HL-60 (cell line): ENCODE measurements around the gene GC.

Experiments
- CTCF ChIP-seq: IDR thresholded peaks from one replicate; pipeline ENCODE4 v1.5.1; 2011; ENCODE audit warnings: low read length, control low read depth, inconsistent platforms; ENCODE audit not compliant: insufficient read depth
- GABPA ChIP-seq: IDR thresholded peaks from 2 replicates; pipeline ENCODE4 v1.6.1; 2012; ENCODE audit warnings: low read depth
- POLR2AphosphoS5 ChIP-seq: IDR thresholded peaks from 2 replicates; pipeline ENCODE4 v1.6.1; 2012; ENCODE audit warnings: low read depth
- TF ChIP-seq, protein P1 (sequence below): IDR thresholded peaks from 2 replicates; pipeline ENCODE4 v1.6.1; 2012; ENCODE audit warnings: low read depth; ENCODE audit not compliant: insufficient replicate concordance

- TF ChIP-seq CTCF = no peak
- TF ChIP-seq POLR2AphosphoS5 = no peak
- TF ChIP-seq, protein P1, sequence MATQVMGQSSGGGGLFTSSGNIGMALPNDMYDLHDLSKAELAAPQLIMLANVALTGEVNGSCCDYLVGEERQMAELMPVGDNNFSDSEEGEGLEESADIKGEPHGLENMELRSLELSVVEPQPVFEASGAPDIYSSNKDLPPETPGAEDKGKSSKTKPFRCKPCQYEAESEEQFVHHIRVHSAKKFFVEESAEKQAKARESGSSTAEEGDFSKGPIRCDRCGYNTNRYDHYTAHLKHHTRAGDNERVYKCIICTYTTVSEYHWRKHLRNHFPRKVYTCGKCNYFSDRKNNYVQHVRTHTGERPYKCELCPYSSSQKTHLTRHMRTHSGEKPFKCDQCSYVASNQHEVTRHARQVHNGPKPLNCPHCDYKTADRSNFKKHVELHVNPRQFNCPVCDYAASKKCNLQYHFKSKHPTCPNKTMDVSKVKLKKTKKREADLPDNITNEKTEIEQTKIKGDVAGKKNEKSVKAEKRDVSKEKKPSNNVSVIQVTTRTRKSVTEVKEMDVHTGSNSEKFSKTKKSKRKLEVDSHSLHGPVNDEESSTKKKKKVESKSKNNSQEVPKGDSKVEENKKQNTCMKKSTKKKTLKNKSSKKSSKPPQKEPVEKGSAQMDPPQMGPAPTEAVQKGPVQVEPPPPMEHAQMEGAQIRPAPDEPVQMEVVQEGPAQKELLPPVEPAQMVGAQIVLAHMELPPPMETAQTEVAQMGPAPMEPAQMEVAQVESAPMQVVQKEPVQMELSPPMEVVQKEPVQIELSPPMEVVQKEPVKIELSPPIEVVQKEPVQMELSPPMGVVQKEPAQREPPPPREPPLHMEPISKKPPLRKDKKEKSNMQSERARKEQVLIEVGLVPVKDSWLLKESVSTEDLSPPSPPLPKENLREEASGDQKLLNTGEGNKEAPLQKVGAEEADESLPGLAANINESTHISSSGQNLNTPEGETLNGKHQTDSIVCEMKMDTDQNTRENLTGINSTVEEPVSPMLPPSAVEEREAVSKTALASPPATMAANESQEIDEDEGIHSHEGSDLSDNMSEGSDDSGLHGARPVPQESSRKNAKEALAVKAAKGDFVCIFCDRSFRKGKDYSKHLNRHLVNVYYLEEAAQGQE = no peak
- no peak for TF ChIP-seq GABPA
These were observed 32.9 kb upstream of the GC start for GRCh38 chr4:71816676-71817303.
